Peyer's patch (tissue), 4 donors: ENCODE results near the gene MAD1L1.

ENCODE experiments used
- POLR2A ChIP-seq, 2 donors: fragments of 450-650 bp; IDR thresholded peaks; one replicate each; pipeline ENCODE4 v1.5.1; 2017; ENCODE audit warnings: antibody characterized with exemption in 2 of 2, mild to moderate bottlenecking in 2 of 2, moderate library complexity in 2 of 2
- TF ChIP-seq, protein P1 (sequence below), 6 experiments: fragments of 450-650 bp in 4 of 6; fragments of 200-600 bp in 2 of 6; sonication (generic) in 1 of 6; IDR thresholded peaks; one replicate each; pipeline ENCODE4 v1.5.1; 2017 to 2019; ENCODE audit warnings: antibody characterized with exemption in 6 of 6, mild to moderate bottlenecking in 3 of 6, moderate library complexity in 1 of 6

DNA sequence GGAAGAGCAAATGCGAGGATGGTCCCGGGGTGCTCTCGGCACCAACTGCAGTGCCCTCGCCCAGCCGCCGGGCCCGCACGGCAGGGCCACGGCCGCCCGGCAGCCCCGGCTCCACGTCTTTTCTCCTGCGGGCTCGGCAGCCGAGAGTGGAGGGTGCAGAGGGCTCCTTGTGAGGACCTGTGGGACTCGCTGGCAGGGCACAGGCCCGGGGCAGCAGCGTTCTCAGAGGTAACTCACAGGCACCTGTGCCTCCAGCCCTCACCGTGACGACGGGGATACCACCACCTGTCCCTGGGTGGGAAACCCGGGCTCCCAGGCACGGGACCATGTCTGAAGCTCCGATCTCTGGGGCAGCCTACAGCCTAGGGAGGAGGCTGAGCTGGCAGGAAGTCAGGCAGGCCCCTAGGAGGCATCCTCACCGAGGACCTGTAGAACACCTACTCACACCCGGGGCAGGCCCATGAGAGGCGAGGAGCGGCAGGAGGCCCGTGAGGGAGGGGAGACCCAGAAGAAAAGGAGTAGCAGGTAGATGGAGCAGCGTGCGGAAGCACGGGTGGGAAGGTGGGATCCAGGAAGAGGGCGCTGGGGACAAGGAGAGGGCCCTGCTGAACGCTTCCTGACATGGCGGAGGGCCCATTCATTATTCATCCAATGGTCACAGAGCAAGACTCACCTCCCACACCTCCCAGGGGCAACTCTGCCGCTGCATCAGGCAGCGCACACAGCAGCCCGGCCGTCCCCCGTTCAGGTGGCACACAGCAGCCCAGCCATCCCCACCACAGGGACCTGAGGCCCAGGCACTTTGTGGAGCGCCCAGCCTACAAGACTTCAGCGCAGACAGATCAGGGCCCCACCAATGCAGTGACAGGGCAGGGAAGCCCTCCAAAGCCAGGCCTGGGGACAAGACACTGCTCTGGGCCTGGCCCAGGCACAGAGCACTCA lies 244.9 kb downstream of the MAD1L1 start:
- TF ChIP-seq, protein P1, sequence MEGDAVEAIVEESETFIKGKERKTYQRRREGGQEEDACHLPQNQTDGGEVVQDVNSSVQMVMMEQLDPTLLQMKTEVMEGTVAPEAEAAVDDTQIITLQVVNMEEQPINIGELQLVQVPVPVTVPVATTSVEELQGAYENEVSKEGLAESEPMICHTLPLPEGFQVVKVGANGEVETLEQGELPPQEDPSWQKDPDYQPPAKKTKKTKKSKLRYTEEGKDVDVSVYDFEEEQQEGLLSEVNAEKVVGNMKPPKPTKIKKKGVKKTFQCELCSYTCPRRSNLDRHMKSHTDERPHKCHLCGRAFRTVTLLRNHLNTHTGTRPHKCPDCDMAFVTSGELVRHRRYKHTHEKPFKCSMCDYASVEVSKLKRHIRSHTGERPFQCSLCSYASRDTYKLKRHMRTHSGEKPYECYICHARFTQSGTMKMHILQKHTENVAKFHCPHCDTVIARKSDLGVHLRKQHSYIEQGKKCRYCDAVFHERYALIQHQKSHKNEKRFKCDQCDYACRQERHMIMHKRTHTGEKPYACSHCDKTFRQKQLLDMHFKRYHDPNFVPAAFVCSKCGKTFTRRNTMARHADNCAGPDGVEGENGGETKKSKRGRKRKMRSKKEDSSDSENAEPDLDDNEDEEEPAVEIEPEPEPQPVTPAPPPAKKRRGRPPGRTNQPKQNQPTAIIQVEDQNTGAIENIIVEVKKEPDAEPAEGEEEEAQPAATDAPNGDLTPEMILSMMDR (IDR thresholded peaks at IDR 0.05), result no peak
- TF ChIP-seq POLR2A (IDR thresholded peaks at IDR 0.05), result no peak
